Left ventricle myocardium superior (tissue), 1 donor: ENCODE results near the gene SOHLH1. TPM values are rescaled to one million over a fixed set of nuclear protein-coding genes. Genes with fewer than 3 reads are reported as not detected.

Experiments used
- ATAC-seq: fragments of 200-7000 bp; cut with Tn5 transposase; one replicate; pipeline ENCODE4 v1.9.1; 2020; ENCODE audit warnings: mild to moderate bottlenecking, moderate library complexity
- DNase-seq: peaks from one replicate; pipeline ENCODE4 v3.0.0-alpha.2; 2020
- intact Hi-C: fragments of 100-400 bp; cut with micrococcal nuclease; formaldehyde crosslinking; loops from one replicate; pipeline ENCODE4 v1.11.0; 2022
- total RNA-seq: library from RNA; stranded (reverse); fragmentation: NEBNext Ultra II Directional; extraction: Animal tissue kit (Norgen Biotek cat#: 25700); gene quantifications from one replicate; pipeline ENCODE4 v1.2.1, GENCODE V29; 2021
- donor health status: DM: no; HTN: yes; CAD: no; lungs with severe emphysema.

The SOHLH1 gene
- total RNA-seq, 1 donor from 2014 or later = not detected

- intact Hi-C loops = no loop called here
- ATAC-seq (no peak), DNase-seq (no peak)
These were observed 8.2 kb upstream of the SOHLH1 start for GRCh38 chr9:135707252-135708138.

GRCh38 chr9:135706288-135706687 is 7.0 kb upstream of the SOHLH1 start:
- ATAC-seq = no peak
- intact Hi-C loops = no loop called here
- no peak for DNase-seq

- ATAC-seq (peak; percentile 71), DNase-seq (peak; percentile 56)
- intact Hi-C loops = no loop called here
These were observed 6.1 kb upstream of the SOHLH1 start for GRCh38 chr9:135705376-135705775.

GRCh38 chr9:135704483-135704882 is 5.2 kb upstream of the SOHLH1 start:
- intact Hi-C loops = no loop called here
- ATAC-seq (peak; percentile 38), DNase-seq (no peak)

- no peak for ATAC-seq
- no peak for DNase-seq
- intact Hi-C loops = no loop called here
These were observed 4.4 kb upstream of the SOHLH1 start for GRCh38 chr9:135703726-135704125.

- ATAC-seq (peak; percentile 69), DNase-seq (peak; percentile 78)
- intact Hi-C loops = no loop called here
These were observed 2.9 kb upstream of the SOHLH1 start, which contains the start of gene KCNT1 for GRCh38 chr9:135701959-135702721. Gene KCNT1, plus strand, starts transcription at chr9:135702185. Its CDS starts 74 bp downstream, at chr9:135702259.

GRCh38 chr9:135701067-135701958 is 2.0 kb upstream of the SOHLH1 start:
- DNase-seq (no peak), ATAC-seq (no peak)
- intact Hi-C loops = no loop called here

GRCh38 chr9:135700525-135700924 is 1.2 kb upstream of the SOHLH1 start:
- intact Hi-C loops = no loop called here
- no peak for ATAC-seq
- DNase-seq = no peak

- intact Hi-C loops = no loop called here
- no peak for DNase-seq
- no peak for ATAC-seq
These were observed 514 bp downstream of the SOHLH1 start for GRCh38 chr9:135698767-135699166.

- intact Hi-C loops = no loop called here
- DNase-seq = no peak
These were observed 1.0 kb downstream of the SOHLH1 start for GRCh38 chr9:135698236-135698635.

GRCh38 chr9:135697226-135697625 is 2.1 kb downstream of the SOHLH1 start:
- DNase-seq (no peak), ATAC-seq (no peak)
- intact Hi-C loops = no loop called here

More at GRCh38 chr9:135698236-135698635, 1.0 kb downstream of the SOHLH1 start:
- ATAC-seq = no peak

GRCh38 chr9:135696446-135696845 is 2.8 kb downstream of the SOHLH1 start:
- intact Hi-C loops = no loop called here
- DNase-seq = no peak
- no peak for ATAC-seq

- no peak for ATAC-seq
- intact Hi-C loops = no loop called here
- DNase-seq = no peak
These were observed 3.6 kb downstream of the SOHLH1 start for GRCh38 chr9:135695642-135696041.

GRCh38 chr9:135695036-135695435 is 4.2 kb downstream of the SOHLH1 start:
- ATAC-seq (no peak), DNase-seq (no peak)
- intact Hi-C loops = no loop called here

- DNase-seq = no peak
- intact Hi-C loops = no loop called here
- no peak for ATAC-seq
These were observed 4.9 kb downstream of the SOHLH1 start for GRCh38 chr9:135694414-135694813.

- ATAC-seq = no peak
- no peak for DNase-seq
- intact Hi-C loops = no loop called here
These were observed 5.5 kb downstream of the SOHLH1 start for GRCh38 chr9:135693771-135694170.

GRCh38 chr9:135693265-135693664 is 6.0 kb downstream of the SOHLH1 start:
- intact Hi-C loops = no loop called here
- ATAC-seq = no peak
- DNase-seq = no peak

- ATAC-seq (no peak), DNase-seq (no peak)
- intact Hi-C loops = no loop called here
These were observed 6.9 kb downstream of the SOHLH1 start for GRCh38 chr9:135692410-135692809.

- ATAC-seq (no peak), DNase-seq (no peak)
- intact Hi-C loops = no loop called here
These were observed 8.3 kb downstream of the SOHLH1 start for GRCh38 chr9:135690836-135691570.
